B cell (primary cell): ENCODE data around the gene QTRT2.

Experiments
- CTCF ChIP-seq: fragments of 200-600 bp; IDR thresholded peaks from one replicate; pipeline ENCODE4 v1.8.0; 2022; ENCODE audit warnings: antibody characterized with exemption, mild to moderate bottlenecking
- EZH2 ChIP-seq: IDR thresholded peaks from 2 replicates; pipeline ENCODE4 v1.6.1; 2012; ENCODE audit warnings: borderline replicate concordance, low read depth, mild to moderate bottlenecking, moderate library complexity, low read length; ENCODE audit not compliant: insufficient read depth, poor library complexity, severe bottlenecking

- TF ChIP-seq CTCF (no peak), EZH2 (no peak)
Measured at GRCh38 chr3:114086356-114086755, 29.8 kb downstream of the QTRT2 start.
